RWPE1 (cell line): ENCODE measurements around the gene ATP6V1A.

Source experiments
- CTCF ChIA-PET: fragments of 350-600 bp; sonication (Branson Sonifier 250); formaldehyde crosslinking; extraction: SDS; loops from one replicate; lab custom pipeline; 2021; lab: Yijun Ruan, JAX
- POLR2A ChIA-PET: fragments of 400-600 bp; formaldehyde crosslinking; extraction: SDS; loops from one replicate; lab custom pipeline; 2020; ENCODE audit warnings: antibody characterized with exemption; ENCODE audit not compliant: low non-redundant PET; lab: Yijun Ruan, JAX
- DNase-seq: peaks from one replicate; pipeline ENCODE4 v3.0.0; 2012; ENCODE audit warnings: low spot score
- H3K27ac ChIP-seq: fragments of 450-650 bp; 2 replicates; pipeline ENCODE4 v1.5.1; 2017
- TF ChIP-seq, protein P1 (sequence below): fragments of 450-650 bp; conservative IDR thresholded peaks from 2 replicates; pipeline ENCODE4 v1.5.1; 2017; ENCODE audit warnings: low read depth, mild to moderate bottlenecking

Gene ATP6V1A

GRCh38 chr3:113852506-113852905 is 105.7 kb downstream of the ATP6V1A start:
- POLR2A ChIA-PET = no interaction called here
- DNase-seq = no peak
- TF ChIP-seq, protein P1, sequence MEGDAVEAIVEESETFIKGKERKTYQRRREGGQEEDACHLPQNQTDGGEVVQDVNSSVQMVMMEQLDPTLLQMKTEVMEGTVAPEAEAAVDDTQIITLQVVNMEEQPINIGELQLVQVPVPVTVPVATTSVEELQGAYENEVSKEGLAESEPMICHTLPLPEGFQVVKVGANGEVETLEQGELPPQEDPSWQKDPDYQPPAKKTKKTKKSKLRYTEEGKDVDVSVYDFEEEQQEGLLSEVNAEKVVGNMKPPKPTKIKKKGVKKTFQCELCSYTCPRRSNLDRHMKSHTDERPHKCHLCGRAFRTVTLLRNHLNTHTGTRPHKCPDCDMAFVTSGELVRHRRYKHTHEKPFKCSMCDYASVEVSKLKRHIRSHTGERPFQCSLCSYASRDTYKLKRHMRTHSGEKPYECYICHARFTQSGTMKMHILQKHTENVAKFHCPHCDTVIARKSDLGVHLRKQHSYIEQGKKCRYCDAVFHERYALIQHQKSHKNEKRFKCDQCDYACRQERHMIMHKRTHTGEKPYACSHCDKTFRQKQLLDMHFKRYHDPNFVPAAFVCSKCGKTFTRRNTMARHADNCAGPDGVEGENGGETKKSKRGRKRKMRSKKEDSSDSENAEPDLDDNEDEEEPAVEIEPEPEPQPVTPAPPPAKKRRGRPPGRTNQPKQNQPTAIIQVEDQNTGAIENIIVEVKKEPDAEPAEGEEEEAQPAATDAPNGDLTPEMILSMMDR = no peak
- CTCF ChIA-PET = interaction anchor here (0.5 to 0.6 kb wide), 3 partner anchors 14 to 143 kb away, joined by 3 to 4 read pairs (median 3); partner anchors contain the start of gene GRAMD1C
- no peak overlapping the region for H3K27ac ChIP-seq
